NCI-H2196 (cell line): ENCODE measurements around the gene WDR7.

Source experiments
- DNase-seq: peaks from one replicate; lab custom pipeline; 2025; ENCODE audit not compliant: unreplicated experiment; lab: John Stamatoyannopoulos, UW

The WDR7 gene

DNA sequence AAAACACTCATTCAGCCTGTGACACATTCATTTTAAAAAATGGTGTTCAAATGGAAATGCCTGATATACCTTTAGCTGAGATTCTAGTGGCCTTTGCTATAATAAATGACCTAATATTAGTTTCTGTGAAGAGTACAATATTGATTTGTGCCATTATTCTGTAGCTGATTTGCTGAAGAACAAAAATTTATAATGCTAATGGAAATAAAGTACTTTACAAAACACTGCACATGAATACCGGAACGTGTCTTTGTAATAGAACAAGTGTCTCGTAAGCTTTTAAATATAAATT lies 138.7 kb downstream of the WDR7 start:
- DNase-seq, result no peak

DNA sequence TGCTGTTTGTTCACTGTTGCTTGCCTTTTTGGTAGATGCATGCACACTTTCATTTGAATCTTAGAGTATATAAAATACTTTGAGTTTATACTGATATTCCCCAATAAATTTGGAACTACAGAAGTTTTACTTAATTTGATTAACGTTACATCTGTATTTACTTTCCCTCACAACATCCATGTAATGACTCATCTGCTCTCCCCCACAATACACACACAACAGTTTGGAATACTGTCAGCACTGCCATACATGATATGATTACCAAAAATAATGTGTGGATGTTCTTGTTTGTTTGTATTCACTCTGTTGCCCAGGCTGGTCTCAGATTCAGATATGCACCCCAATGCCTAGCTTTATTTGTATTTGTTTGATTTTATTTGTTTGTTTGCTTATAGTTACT lies 144.2 kb downstream of the WDR7 start:
- DNase-seq, result no peak

DNA sequence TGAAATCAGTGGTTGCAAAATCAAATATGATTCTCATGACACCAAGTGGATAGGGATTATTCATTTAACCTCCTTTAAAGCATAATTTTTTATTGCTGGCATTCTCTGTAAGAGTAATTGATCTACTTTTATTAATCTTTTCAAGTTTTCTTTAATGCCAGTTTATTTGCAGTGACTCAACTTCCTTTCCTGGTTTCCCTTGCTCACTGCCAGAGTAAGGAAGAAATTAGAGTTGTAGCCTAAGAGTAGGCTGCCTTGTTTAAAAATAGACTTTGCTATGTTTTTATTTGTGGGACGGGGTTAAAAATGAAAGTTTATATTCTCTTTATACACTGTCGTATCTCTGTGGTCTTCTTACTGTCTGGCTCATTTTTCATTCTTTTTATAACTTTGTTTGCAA lies 148.6 kb downstream of the WDR7 start:
- DNase-seq, result no peak

DNA sequence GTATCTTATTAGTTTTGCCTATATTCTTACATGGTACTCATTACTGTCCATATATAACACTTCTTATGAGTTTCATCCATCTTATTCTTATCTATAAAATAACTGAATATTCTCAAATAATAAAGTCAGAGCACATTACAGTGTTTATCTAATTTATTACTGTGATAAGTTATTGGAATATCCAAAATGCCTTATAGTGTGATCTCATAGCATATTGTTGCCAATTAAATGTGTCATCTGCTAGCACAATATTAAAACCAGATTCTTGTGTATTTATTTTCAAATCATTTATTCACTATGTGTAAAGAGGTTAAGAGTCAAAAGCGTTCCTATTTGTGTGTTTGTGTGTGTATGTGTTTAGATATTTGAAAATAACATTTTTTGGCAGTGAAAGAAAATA lies 151.9 kb downstream of the WDR7 start:
- no peak for DNase-seq

DNA sequence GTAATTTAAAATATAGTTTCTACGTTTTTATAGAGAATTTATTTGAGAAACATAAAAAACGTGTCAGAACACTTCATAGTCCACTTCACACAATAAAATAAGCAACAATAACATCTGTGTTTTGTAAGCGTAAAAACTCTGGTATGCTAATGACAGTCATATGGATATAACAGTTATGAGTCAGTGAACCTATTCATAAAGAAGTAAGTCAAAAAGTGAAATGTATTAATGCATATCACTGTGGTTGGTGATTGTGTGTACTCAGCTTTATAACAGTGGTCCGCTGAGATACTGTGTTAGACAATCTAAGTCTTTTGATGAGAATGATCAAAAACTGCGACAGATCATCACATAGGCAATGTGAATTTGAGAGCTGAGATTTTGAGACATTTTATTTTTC lies 153.2 kb downstream of the WDR7 start:
- DNase-seq, result no peak

DNA sequence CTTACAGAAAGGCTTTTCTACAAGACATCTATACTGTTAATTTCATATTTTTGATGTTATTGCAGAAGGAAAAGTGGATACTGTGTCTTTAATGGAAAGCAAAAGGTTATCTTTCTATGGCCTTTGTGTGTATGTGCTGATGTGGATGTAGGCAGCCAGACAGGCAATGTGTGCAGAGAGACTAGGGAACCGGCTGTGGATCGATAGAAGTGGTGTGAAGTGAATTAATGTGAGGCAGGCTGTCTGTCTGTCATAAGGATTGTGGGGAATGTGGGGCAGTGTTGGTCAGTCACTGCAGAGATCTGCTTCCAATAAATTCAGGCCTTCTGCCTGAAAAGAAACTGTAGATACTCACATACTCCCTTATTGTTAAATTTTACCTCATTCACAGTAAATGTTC lies 156.7 kb downstream of the WDR7 start:
- no peak for DNase-seq

DNA sequence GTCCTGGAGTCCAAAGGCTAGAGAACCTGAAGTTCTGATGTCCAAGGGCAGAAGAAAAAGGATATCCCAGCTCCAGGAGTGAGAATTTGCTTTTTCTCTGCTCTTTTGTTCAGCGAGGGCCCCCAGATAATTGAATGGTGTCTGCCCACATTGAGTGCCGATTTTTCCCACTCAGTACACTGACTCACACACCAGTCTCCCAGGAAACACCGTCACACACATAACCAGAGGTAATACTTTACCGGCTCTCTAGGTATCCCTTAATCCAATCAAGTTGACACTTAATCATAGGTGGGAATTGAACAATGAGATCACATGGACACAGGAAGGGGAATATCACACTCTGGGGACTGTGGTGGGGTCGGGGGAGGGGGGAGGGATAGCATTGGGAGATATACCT lies 161.5 kb downstream of the WDR7 start:
- DNase-seq, result no peak

DNA sequence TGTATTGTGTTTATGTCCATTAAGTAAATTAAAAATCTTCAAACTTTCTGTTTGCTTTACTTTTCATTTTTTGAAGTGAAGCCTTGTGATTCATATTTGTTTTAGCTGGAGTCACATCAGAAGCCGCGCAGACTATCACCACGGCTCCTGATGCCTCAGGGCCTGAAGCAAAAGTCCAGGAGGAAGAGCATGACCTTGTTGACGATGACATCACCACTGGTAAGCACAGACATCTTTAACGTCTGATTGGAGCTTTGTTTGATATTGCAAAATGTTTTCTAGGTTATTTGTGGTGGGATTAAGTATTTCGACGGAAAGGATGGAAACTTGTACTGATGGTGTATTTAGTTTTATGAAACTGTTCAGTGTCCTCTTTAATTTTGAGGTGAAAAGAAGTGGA lies 164.8 kb downstream of the WDR7 start:
- no peak for DNase-seq

DNA sequence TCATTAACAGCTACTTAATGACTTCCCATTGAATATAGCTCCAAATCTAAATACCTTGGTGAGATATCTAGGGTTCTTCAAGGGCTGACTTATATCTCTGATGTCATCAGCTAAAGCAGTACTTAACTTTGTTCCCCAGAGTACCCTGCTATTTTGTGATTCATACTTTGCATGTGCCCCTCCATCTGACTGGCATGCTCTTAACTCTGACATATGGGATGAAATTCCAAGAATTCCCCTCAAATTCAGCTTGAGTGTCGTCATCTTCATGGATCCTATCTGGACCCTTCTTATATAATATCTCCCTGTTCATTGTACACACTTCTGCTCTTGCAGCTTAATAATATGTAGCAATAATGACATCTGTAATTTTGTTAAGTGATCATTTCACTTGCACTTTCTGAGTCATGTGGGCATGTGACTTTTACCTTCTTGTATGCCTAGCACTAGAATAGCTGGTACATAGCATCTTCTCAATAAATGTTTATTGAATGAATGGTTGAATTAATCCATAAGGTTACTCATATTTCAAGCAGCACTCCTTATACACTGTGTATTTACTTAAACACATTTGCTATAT lies 172.9 kb downstream of the WDR7 start:
- DNase-seq, result no peak

DNA sequence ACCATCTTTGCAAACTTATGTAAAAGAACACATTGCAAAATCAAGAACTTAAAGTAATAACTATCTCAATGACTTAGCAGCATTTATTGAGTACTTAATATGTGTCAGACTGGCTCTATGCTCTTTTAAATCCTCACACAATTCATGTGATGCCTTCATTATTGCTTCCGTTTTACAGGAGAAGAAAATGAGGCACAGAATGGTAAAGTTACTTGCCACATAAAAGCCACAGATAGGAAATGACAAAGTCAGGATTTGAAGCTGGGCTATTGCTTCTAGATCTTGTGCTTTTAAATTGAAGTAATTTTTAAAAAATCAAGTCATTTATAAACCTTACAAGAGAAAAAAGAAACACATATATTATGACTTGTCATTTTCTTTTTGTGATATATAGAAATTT lies 174.2 kb downstream of the WDR7 start:
- no peak for DNase-seq

DNA sequence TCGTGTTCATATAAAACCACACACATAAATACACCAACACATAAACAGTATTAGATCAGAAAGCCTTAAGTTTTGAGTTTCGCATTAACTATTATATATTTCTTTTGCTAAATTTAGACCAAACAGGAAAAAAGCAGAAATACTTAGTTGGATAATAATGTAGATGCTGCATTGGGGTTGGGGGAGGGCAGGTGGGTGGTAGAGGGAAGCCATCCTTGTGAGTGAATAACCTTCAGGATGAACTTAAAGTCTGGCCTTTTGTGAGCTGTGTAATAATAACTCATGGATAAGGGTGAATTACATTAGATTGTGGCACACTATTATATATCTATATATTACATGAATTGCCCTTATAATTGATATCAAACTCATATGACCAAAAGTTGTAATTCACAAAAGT lies 174.7 kb downstream of the WDR7 start:
- no peak for DNase-seq

DNA sequence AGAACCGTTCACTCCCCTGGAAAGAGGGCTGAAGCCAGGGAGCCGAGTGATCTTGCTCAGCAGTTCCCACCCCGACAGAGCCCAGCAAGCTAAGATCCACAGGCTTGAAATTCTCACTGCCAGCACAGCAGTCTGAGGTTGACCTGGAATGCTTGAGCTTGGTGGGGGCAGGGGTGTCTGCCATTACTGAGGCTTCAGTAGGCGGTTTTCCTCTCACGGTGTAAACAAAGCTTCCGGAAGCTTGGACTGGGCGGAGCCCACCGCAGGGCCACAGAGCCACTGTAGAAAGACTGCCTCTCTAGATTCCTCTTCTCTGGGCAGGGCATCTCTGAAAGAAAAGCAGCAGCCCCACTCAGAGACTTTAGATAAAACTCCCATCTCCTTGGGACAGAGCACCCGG lies 180.8 kb downstream of the WDR7 start:
- no peak for DNase-seq

DNA sequence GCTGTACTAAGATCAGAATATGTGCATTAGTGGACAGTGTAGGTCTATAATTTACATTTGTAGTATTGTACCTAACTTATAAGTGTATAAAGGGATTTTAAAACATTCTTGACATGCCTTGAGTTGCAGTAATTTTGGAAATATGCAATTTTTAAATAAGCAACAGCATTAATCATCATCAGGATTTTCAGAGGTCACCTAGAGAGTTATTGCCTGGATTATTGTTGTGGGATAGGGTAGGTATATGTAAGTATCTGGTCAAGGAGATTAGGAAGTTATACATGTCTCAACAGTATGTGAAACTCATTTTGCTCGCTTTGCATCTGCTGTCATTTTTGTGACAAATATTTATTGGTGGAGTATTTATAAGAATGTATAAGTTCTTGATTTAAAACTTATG lies 184.2 kb downstream of the WDR7 start:
- DNase-seq, result no peak

DNA sequence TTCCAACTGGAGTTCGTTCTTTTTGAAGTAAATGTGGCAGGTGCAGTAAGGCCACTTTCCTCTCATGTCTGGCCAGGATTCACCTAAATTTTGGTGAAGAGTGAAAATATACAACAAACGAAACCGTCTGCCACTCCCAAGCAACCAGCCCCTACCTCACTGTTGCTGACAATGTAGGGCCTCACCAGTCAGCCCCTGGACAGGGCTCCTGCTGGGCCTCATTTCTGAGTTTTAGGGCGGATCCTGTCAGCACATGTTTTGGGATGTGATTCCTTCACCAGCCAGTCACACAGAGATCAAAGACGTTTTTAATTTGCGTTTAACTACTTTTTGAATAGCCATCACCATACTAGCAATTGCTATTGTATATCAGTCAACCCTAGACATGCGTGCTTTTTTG lies 185.0 kb downstream of the WDR7 start:
- DNase-seq, result no peak

DNA sequence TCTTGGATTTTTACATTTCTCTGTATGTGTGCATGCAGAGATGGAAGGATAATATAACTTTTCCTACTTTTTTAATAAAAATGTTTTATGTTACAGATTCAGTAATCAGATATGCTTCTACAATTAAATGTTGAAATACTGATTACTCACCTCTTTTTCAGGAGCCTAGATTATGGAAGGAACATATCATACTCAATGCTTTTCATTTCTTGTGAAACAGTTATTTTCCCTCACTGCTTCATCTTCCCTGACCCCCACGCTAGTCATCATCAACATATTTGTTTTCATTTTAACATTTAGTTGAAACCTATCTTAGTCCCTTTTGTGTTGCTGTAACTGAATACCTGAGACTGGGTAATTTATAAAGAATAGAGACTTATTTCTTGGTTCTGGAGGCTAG lies 190.7 kb downstream of the WDR7 start:
- DNase-seq, result no peak

DNA sequence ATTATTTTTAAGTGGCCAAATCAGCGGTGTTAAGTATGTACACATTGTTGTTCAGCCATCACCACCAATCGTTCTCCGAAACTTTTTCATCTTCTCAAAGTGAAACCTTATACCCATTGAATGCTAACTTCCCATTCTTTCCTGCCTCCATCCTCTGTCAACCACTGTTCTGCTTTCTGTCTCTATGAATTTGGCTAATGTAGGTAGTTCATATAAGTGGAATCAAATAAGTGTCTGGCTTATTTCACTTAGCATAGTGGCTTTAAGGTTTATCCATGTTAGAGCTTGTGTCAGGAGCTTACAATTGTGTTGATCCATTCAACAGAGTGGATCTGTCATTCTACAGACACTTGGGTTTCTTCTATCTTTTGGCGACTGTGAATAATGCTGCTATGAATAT lies 192.1 kb downstream of the WDR7 start:
- DNase-seq, result no peak

DNA sequence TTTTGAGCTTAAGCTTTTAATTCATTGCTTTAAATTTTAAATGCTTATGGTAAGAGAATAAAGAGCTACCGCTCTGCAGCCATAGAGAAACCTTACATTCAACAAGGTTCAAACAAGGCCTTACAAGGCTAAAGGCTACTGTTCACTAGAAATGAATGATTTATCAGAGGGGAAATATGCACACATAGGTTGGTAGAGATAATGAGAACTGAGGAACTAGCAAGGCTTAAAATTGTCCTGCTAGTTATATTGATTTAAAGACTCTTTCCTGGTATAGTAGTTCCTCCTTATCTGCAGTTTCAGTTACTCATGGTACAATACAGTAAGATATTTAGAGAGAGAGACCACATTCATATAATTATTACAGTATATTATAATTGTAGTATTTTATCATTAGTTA lies 193.4 kb downstream of the WDR7 start:
- no peak for DNase-seq

DNA sequence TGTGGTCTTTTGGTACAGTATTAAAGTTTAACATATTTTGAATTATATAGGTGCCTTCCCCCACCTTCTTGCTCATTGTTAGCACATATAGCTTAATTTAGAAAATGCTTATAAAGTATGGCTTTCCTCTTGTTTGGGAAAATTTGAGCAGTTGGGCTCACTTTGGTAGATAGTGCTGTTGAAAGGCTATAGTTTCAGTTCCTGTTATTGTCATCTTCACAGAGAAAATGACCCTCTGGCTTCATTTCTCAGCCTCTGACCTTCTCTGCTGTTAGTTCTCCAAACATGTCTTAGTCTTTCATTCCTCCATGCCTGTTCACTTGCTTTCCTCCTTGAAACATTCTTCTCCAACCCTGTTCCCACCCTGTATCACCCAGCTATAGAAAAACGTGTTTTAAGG lies 200.6 kb downstream of the WDR7 start:
- no peak for DNase-seq

DNA sequence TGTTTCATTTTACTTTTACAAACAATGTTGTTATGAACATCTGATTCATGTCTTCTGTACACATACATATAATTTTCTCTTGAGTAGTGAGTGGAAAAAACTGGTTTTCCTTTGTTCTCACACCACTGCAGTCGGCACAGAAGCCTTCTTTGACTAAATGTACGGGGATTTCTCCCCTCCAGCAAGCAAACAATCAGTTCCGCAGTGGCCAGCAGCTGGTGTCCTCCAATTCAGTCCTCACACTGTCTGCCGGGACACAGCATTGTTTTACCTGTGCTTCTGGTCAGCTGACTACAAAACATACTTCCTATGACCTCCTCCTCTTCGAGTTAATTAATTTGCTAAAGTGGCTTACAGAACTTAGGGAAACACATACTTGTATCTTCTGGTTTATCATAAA lies 202.8 kb downstream of the WDR7 start:
- no peak for DNase-seq

DNA sequence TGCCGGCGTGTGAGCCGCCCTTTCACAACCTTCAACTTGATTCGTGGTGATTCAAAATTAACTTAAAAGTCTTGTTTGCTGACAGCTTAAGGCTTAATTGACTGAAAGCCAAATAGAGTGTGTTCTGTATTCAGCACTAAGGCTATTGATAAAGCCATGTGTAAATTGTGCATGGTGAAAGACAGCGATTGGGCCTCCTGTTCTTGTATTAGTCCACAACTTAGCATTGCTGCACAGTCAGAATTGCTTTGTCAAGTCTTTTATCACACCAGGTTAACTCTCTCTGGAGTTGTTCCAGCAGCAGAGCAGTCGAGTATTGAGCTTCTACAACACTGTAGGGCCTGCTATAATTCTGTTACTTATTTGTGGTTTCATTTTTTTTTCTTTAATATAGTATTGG lies 210.1 kb downstream of the WDR7 start:
- DNase-seq, result no peak

DNA sequence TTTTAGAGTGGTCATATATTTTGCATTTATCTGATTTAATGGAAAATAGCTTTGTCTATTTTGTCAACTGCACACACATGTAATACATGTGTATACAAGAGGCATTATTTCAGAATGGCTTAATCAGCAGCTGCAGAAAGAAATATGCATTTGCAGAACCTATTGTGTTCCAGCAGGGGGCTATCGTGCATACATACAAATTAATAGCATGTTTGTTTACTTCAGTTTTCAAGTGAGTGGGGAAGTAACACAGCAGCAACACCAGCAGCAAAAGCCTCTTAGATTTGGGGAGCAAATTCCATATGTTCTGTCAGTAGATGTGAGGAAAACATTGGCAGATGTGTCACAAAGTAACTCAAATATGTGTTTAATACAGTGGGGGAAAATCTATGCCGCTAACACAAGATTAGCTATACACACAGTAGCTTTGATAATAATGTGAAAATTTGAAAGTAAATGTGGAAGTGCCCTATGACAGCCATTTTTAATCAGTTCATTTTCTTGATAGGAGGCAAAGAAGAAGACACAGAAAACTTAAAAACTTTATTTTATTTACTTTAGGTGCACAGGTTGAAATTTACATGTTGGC lies 218.1 kb downstream of the WDR7 start:
- peak; percentile 32 for DNase-seq

DNA sequence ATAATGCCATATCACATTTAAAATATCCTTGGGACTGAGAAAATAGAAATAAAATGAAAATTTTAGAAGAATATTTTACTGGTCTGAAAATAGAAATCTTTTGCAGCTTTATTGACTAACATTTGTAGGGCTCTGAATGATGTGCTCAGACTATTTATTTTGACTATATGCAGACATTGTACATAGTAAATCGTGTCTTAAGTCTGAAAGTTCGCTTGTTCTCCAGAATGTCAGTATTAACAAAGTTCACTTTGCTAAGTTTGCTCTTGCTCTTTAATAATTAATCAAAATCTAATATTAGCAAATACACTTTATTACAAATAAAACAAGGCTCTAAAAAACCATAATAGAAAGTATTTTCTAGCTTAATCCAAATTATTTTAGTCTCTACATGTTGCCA lies 219.8 kb downstream of the WDR7 start:
- DNase-seq, result no peak

DNA sequence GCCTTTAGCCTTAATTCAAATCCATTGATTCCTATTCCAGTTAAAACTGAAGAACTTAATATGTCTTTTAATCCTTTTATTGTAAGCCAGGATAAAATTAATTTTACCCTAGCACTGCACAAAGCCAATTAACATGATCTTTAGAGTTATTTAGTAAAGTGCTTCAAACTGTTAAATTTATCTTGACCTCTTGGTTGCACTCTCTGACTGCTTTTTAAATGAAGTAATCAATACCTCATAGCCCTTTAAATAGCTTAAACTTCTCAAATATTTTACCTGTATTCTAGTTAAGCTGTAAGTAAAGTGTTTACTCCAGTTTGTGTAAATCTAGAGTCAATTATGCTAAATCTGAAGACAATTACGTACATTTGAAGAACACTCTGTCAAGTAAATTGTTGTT lies 221.0 kb downstream of the WDR7 start:
- no peak for DNase-seq
